PC-3 (cell line): ENCODE measurements around the gene OSBPL7.

Source experiments
- CTCF ChIP-seq: fragments of 300-600 bp; sonication (generic); conservative IDR thresholded peaks from 2 replicates; pipeline ENCODE4 v1.5.1; 2017; ENCODE audit warnings: antibody characterized with exemption, low read depth, mild to moderate bottlenecking, low read length
- EZH2 ChIP-seq: fragments of 300-600 bp; sonication (generic); IDR thresholded peaks from one replicate; pipeline ENCODE4 v1.6.1; 2017; ENCODE audit warnings: antibody characterized with exemption, mild to moderate bottlenecking, low read length; ENCODE audit not compliant: unreplicated experiment
- EZH2phosphoT487 ChIP-seq: fragments of 300-600 bp; sonication (generic); IDR thresholded peaks from 2 replicates; pipeline ENCODE4 v1.6.1; 2018; ENCODE audit warnings: mild to moderate bottlenecking, antibody characterized with exemption, low read length, borderline replicate concordance

GRCh38 chr17:47810901-47811635 is 10.5 kb downstream of the OSBPL7 start:
- TF ChIP-seq CTCF (no peak), EZH2 (no peak), EZH2phosphoT487 (no peak)
